Ramos (cell line): ENCODE results near the gene ZNF578.
"Not testable (repeated sequence)": the region's sequence is repeated elsewhere in the genome, so short reads cannot be mapped to it uniquely, and the experiment has no call there.

Experiments used
- in situ Hi-C: fragments of 300-500 bp; cut with MboI; formaldehyde crosslinking; loops from one replicate; pipeline ENCODE4 v1.14.3; 2022; ENCODE audit warnings: low sequenced_read_pairs; ENCODE audit not compliant: unreplicated experiment

ZNF578 gene

DNA sequence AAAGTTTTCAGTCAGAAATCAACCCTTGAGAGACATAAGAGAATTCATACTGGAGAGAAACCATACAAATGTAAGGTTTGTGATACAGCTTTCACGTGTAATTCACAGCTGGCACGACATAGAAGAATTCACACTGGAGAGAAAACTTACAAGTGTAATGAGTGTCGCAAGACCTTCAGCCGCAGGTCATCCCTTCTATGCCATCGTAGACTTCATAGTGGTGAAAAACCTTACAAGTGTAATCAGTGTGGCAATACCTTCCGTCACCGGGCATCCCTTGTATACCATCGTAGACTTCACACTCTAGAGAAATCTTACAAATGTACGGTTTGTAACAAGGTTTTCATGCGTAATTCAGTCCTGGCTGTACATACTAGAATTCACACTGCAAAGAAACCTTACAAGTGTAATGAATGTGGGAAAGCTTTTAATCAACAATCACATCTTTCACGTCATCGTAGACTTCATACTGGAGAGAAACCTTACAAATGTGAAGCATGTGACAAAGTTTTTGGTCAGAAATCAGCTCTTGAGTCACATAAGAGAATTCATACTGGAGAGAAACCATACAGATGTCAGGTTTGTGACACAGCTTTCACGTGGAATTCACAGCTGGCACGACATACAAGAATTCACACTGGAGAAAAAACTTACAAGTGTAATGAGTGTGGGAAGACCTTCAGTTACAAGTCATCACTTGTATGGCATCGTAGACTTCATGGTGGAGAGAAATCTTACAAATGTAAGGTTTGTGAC lies 101.0 kb downstream of the ZNF578 start:
- in situ Hi-C loops: no loop called here

DNA sequence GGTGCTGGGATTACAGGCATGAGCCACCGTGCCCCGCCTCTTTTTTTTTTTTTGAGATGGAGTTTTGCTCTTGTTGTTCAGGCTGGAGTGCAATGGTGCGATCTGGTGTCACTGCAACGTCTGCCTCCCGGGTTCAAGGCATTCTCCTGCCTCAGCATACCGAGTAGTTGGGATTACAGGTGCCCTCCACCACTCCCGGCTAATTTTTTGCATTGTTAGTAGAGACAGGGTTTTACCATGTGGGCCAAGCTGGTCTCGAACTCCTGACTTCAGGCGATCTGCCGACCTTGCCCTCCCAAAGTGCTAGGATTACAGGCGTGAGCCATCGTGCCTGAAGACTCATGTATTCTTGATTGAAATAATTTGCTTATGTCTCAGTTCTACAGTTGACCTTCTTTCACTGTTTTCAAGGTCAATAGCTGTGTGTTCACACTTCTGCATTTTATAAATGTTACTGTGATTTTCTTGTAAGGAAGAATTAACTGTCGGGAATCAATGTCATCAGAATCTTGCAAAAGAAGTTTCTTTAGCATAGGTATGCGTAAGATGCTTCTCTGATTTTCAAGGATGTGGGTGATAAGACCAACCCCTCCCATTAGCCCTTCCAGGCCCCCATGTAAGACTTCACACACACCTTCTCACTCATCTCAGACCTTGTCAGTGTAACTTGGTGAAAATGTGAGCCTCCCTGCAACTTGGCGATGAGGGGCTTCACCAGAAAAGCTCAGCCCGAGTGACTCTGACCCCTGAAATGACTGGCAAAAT lies 104.1 kb downstream of the ZNF578 start:
- in situ Hi-C loops: no loop called here

DNA sequence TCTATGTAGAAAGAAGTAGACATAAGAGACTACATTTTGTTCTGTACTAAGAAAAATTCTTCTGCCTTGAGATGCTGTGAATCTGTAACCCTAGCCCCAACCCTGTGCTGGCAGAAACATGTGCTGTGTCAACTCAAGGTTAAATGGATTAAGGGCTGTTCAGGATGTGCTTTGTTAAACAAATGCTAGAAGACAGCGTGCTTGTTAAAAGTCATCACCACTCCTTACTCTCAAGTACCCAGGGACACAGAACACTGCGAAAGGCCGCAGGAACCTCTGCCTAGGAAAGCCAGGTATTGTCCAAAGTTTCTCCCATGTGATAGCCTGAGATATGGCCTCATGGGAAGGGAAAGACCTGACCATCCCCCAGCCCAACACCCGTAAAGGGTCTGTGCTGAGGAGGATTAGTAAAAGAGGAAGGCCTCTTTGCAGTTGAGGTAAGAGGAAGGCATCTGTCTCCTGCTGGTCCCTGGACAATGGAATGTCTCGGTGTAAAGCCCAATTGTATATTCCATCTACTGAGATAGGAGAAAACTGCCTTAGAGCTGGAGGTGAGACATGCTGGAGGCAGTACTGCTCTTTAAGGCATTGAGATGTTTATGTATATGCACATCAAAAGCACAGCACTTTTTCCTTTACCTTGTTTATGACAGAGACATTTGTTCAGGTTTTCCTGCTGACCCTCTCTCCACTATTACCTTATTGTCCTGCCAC lies 105.5 kb downstream of the ZNF578 start:
- in situ Hi-C loops: not testable (repeated sequence)

- in situ Hi-C loops: not testable (repeated sequence)
Observed at GRCh38 chr19:52561611-52562010, 108.3 kb downstream of the ZNF578 start.
